Naive thymus-derived CD4-positive, alpha-beta T cell (primary cell): ENCODE results near the gene LMAN1L. TPM values are rescaled to one million over a fixed set of nuclear protein-coding genes. Genes with fewer than 3 reads are reported as not detected.

Experiments used
- ATAC-seq: fragments of 150-1000 bp; cut with Tn5 transposase; 2 replicates; pipeline ENCODE4 v1.10.0; 2021; ENCODE audit warnings: mild to moderate bottlenecking, moderate library complexity
- CTCF ChIA-PET: fragments of 350-600 bp; sonication (Branson Sonifier 250); formaldehyde crosslinking; loops from one replicate; lab custom pipeline; 2021; ENCODE audit warnings: antibody characterized with exemption; lab: Charles Lee
- POLR2A ChIA-PET: fragments of 350-600 bp; sonication (Branson Sonifier 250); formaldehyde crosslinking; loops from one replicate; lab custom pipeline; 2021; ENCODE audit warnings: antibody characterized with exemption, inconsistent platforms; lab: Charles Lee
- DNase-seq, 9 donors: peaks; one replicate each; pipeline versions ENCODE4 v3.0.0 to v3.0.0-alpha.2; 2020 to 2022; ENCODE audit warnings: mixed read lengths in 1 of 9
- H3K27ac ChIP-seq: one replicate; pipeline ENCODE4 v1.7.0; 2013; ENCODE audit warnings: mild to moderate bottlenecking, low read depth, low read length, moderate library complexity
- H3K27me3 ChIP-seq, 2 donors: one replicate each; pipeline ENCODE4 v1.7.0; 2013; ENCODE audit warnings: low read length in 2 of 2, mild to moderate bottlenecking in 2 of 2, moderate library complexity in 2 of 2; ENCODE audit not compliant: control insufficient read depth in 2 of 2, insufficient read depth in 2 of 2
- H3K36me3 ChIP-seq, 3 experiments: 1 replicate in 2 of 3; 2 replicates in 1 of 3; pipeline ENCODE4 v1.7.0; 2013; ENCODE audit warnings: low read length in 3 of 3, mild to moderate bottlenecking in 3 of 3, moderate library complexity in 1 of 3; ENCODE audit not compliant: insufficient read depth in 3 of 3, control insufficient read depth in 2 of 3
- H3K4me1 ChIP-seq, 2 donors: one replicate each; pipeline ENCODE4 v1.7.0; 2013; ENCODE audit warnings: low read length in 2 of 2, mild to moderate bottlenecking in 2 of 2, moderate library complexity in 1 of 2; ENCODE audit not compliant: control insufficient read depth in 2 of 2, insufficient read depth in 2 of 2
- H3K4me3 ChIP-seq: 2 replicates; pipeline ENCODE4 v1.7.0; 2013; ENCODE audit warnings: mild to moderate bottlenecking, low read length
- H3K9me3 ChIP-seq, 3 experiments: 1 replicate in 2 of 3; 2 replicates in 1 of 3; pipeline ENCODE4 v1.7.0; 2013; ENCODE audit warnings: low read length in 3 of 3; ENCODE audit not compliant: control insufficient read depth in 2 of 3
- H3K27ac Mint-ChIP-seq, 9 donors: one replicate each; pipeline ENCODE4 v1.8.0; 2020 to 2022; ENCODE audit warnings: mixed read lengths in 9 of 9, mild to moderate bottlenecking in 8 of 9, moderate library complexity in 5 of 9, inconsistent platforms in 2 of 9
- H3K27me3 Mint-ChIP-seq, 5 donors: one replicate each; pipeline ENCODE4 v1.8.0; 2021 to 2022; ENCODE audit warnings: mixed read lengths in 5 of 5, mild to moderate bottlenecking in 1 of 5
- H3K36me3 Mint-ChIP-seq, 5 donors: one replicate each; pipeline ENCODE4 v1.8.0; 2020 to 2022; ENCODE audit warnings: mixed read lengths in 5 of 5, mild to moderate bottlenecking in 3 of 5, inconsistent platforms in 1 of 5
- H3K4me1 Mint-ChIP-seq, 7 donors: one replicate each; pipeline ENCODE4 v1.8.0; 2020 to 2022; ENCODE audit warnings: mixed read lengths in 7 of 7, mild to moderate bottlenecking in 3 of 7, inconsistent platforms in 1 of 7
- H3K4me3 Mint-ChIP-seq, 10 donors: one replicate each; pipeline ENCODE4 v1.8.0; 2020 to 2022; ENCODE audit warnings: mild to moderate bottlenecking in 10 of 10, mixed read lengths in 10 of 10, moderate library complexity in 6 of 10, inconsistent platforms in 2 of 10
- H3K9me3 Mint-ChIP-seq, 11 donors: one replicate each; pipeline ENCODE4 v1.8.0; 2020 to 2022; ENCODE audit warnings: mixed read lengths in 11 of 11, mild to moderate bottlenecking in 4 of 11, inconsistent platforms in 1 of 11, moderate library complexity in 1 of 11
- intact Hi-C, 2 donors: fragments of 100-400 bp; cut with micrococcal nuclease; formaldehyde crosslinking; loops; one replicate each; pipeline ENCODE4 v1.15.1; 2023
- polyA plus RNA-seq, 2 donors: library from polyadenylated mRNA; unstranded; fragments of 300-500 nt; fragmentation: Illumina TruSeq; gene quantifications; one replicate each; pipeline ENCODE4 v1.2.3, GENCODE V29; 2021
- total RNA-seq, 6 experiments: library from RNA in 5 of 6; stranded (reverse) in 5 of 6; gene quantifications; 1 replicate in 5 of 6; 2 replicates in 1 of 6; pipeline ENCODE4 v1.2.3 and lab custom pipeline; 2021 to 2026

Gene LMAN1L
- total and polyA plus RNA-seq, 7 experiments from 2014 or later: 0.35 to 2.4 (median 1.3) TPM; not detected in 2

DNA sequence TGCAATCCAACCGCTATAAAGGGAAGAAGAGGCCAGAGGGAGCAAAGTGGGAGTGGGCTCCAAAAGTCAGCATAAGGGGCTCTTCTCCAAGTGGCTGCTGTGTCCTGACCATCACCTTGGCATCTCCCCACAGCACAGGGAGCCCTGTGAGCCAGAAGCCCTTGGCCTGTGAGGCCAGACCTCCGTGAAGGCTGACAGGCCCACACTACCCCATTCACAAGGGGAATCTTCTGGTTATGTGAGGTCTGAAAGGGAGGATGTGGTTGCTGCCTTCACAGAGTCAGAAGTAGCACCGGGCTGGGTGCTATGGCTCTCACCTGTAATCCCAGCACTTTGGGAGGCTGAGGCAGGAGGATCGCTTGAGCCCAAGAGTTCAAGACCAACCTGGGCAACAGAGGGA is 32.9 kb downstream of the LMAN1L start:
- ATAC-seq (no peak), DNase-seq (peak in 4 of 9 donors; percentile 23 to 34 (median 28))
- H3K27me3 Mint-ChIP-seq: no peaks in the 10 kb centered on the region
- CTCF ChIA-PET: interaction anchor here (1.2 to 2.6 kb wide), 4 partner anchors 23 to 60 kb away, joined by 3 to 11 read pairs (median 9); partner anchors contain the start of gene FAM219B
- POLR2A ChIA-PET: interaction anchor here (0.7 to 4.4 kb wide), 6 partner anchors 24 to 356 kb away, joined by 4 to 44 read pairs (median 14); partner anchors contain the start of genes C15orf39, FAM219B and RPP25
- peaks cover 26 to 59% (median 50%) of the 10 kb centered on the region in 7 donors for H3K4me1 Mint-ChIP-seq
- no peaks in the 10 kb centered on the region for H3K9me3 ChIP-seq
- intact Hi-C loops: loop anchor here (1.0 to 10.0 kb wide), 5 partner anchors 13 to 609 kb away; partner anchors contain the start of genes C15orf39 (in 1 of the 2), SCAMP2 (in 1 of the 2) and SIN3A (in 1 of the 2)
- H3K9me3 Mint-ChIP-seq: no peaks in the 10 kb centered on the region
- H3K4me3 ChIP-seq: peak overlapping the region; percentile 49
- H3K27ac ChIP-seq: peak overlapping the region; percentile 79
- H3K27ac Mint-ChIP-seq: peak overlapping the region; percentile 67 to 95 (median 94)
- H3K36me3 Mint-ChIP-seq: peaks cover 5 to 40% (median 17%) of the 10 kb centered on the region in 5 donors
- H3K4me3 Mint-ChIP-seq: peak overlapping the region; percentile 51 to 95 (median 80)
- no peaks in the 10 kb centered on the region for H3K27me3 ChIP-seq
- peaks cover 40 to 50% of the 10 kb centered on the region in 2 donors for H3K4me1 ChIP-seq
- peaks cover 0 to 44% (median 3%) of the 10 kb centered on the region in 3 experiments for H3K36me3 ChIP-seq

DNA sequence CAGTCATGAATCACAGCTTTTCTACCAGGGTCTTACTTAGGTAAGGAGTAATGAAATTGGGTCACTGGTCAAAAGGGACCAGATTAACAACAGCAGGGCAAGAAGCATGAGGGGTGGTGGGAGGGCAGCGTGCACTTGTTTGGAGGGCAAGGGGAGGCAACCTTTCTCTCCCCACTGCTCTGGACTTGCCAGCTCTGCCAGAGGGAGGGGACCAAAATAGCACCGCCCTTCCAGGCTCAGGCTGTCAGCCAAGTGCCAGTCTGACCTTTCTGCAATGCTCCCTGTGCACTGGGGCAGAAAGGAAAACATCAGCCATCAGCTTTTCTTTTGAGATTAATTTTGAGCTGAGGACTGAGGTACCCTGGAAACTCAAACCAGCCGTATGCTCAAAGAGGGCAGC is 34.8 kb downstream of the LMAN1L start:
- Histone ChIP-seq H3K36me3 (peaks cover 9 to 56% (median 19%) of the 10 kb centered on the region in 3 experiments), H3K9me3 (no peaks in the 10 kb centered on the region), H3K27ac (no peak overlapping the region), H3K4me3 (no peak overlapping the region), H3K4me1 (peaks cover 31% of the 10 kb centered on the region in 2 donors), H3K27me3 (no peaks in the 10 kb centered on the region)
- peaks cover 5 to 40% (median 17%) of the 10 kb centered on the region in 5 donors for H3K36me3 Mint-ChIP-seq
- ChIA-PET CTCF (interaction anchor here (0.6 to 2.0 kb wide), 4 partner anchors 23 to 54 kb away, joined by 3 to 10 read pairs (median 4); no protein-coding TSS in a partner anchor), POLR2A (interaction anchor here (0.6 to 1.0 kb wide), 5 partner anchors 20 to 55 kb away, joined by 3 to 4 read pairs (median 3); partner anchors contain the start of gene SCAMP2)
- no peak overlapping the region for H3K4me3 Mint-ChIP-seq
- intact Hi-C loops: loop anchor here (10.0 kb wide), 2 partner anchors 357 to 607 kb away; partner anchors contain the start of genes C15orf39 (in 1 of the 2) and SIN3A (in 1 of the 2)
- H3K9me3 Mint-ChIP-seq: no peaks in the 10 kb centered on the region
- H3K27ac Mint-ChIP-seq: peak overlapping the region; percentile 7 to 95 (median 72)
- ATAC-seq: no peak
- H3K4me1 Mint-ChIP-seq: peaks cover 14 to 41% (median 33%) of the 10 kb centered on the region in 7 donors
- no peak for DNase-seq
- no peaks in the 10 kb centered on the region for H3K27me3 Mint-ChIP-seq

DNA sequence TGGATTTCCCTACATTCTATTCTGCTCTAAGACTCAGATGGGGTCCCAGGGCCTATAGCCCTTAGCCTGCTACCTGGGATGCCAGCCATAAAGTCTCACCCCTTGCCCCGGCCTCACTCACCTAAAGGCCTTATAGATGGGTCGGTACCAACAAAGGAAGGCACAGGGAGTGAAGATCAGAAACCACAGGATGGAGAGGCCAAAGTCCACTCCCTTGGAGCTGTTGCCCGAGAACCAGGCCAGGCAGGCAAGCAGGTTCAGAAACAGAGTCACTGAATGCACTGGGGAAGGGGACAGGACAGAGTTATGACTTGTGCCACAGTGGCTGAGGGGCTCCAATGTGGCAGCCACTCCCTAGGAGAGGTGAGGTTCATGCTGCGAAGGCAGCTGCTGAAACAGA is 37.8 kb downstream of the LMAN1L start:
- H3K4me1 ChIP-seq: peaks cover 8 to 9% of the 10 kb centered on the region in 2 donors
- CTCF ChIA-PET: interaction anchor here (1.3 kb wide), 1 partner anchor 51 kb away, joined by 4 read pairs; no protein-coding TSS in a partner anchor
- ATAC-seq (no peak), DNase-seq (no peak)
- H3K27me3 ChIP-seq: no peaks in the 10 kb centered on the region
- H3K27ac ChIP-seq: no peak overlapping the region
- H3K36me3 Mint-ChIP-seq: peaks cover 5 to 49% (median 20%) of the 10 kb centered on the region in 5 donors
- H3K36me3 ChIP-seq: peaks cover 10 to 76% (median 33%) of the 10 kb centered on the region in 3 experiments
- H3K9me3 Mint-ChIP-seq: no peaks in the 10 kb centered on the region
- no peaks in the 10 kb centered on the region for H3K27me3 Mint-ChIP-seq
- intact Hi-C loops: no loop called here
- peak overlapping the region in 4 of 9 donors; percentile 12 to 59 (median 48) for H3K27ac Mint-ChIP-seq
- no peak overlapping the region for H3K4me3 ChIP-seq
- peaks cover 5 to 19% (median 9%) of the 10 kb centered on the region in 7 donors for H3K4me1 Mint-ChIP-seq
- no peaks in the 10 kb centered on the region for H3K9me3 ChIP-seq
- POLR2A ChIA-PET: interaction anchor here (0.5 to 2.3 kb wide), 3 partner anchors 44 to 570 kb away, joined by 3 to 4 read pairs (median 3); no protein-coding TSS in a partner anchor
- H3K4me3 Mint-ChIP-seq: no peak overlapping the region

DNA sequence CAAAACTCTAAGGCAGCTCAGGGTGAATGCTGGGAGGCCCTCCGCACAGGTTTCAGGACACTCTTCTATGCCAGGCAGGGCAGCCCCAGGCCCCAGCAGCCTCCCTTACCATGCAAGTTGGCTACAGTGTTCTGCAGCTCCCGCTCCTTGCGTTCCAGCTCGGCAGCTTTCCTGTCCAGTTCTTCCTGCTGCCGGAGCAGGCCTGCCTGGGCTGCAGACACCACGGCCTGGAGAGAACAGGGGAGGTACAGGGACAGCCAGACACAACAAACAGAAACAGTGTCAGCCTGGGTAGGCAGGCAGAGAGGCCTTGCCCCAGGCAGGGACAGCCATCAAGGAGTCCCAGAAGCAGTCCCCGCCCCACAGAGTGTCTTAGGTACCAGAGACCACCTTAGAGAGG is 39.3 kb downstream of the LMAN1L start:
- peaks cover 0 to 19% (median 9%) of the 10 kb centered on the region in 7 donors for H3K4me1 Mint-ChIP-seq
- Histone ChIP-seq H3K27ac (no peak overlapping the region), H3K27me3 (no peaks in the 10 kb centered on the region), H3K4me1 (peaks cover 0 to 4% of the 10 kb centered on the region in 2 donors), H3K4me3 (no peak overlapping the region), H3K9me3 (no peaks in the 10 kb centered on the region), H3K36me3 (peaks cover 10 to 77% (median 33%) of the 10 kb centered on the region in 3 experiments)
- no peak for DNase-seq
- POLR2A ChIA-PET: interaction anchor here (1.1 to 1.4 kb wide), 2 partner anchors 14 to 19 kb away, joined by 3 read pairs; no protein-coding TSS in a partner anchor
- H3K36me3 Mint-ChIP-seq: peaks cover 5 to 47% (median 18%) of the 10 kb centered on the region in 5 donors
- H3K27ac Mint-ChIP-seq: peak overlapping the region in 3 of 9 donors; percentile 13 to 41 (median 19)
- CTCF ChIA-PET: interaction anchor here (1.2 to 1.7 kb wide), 3 partner anchors 8 to 69 kb away, joined by 3 to 6 read pairs (median 4); partner anchors contain the start of gene ULK3
- no peaks in the 10 kb centered on the region for H3K9me3 Mint-ChIP-seq
- no peak overlapping the region for H3K4me3 Mint-ChIP-seq
- no peak for ATAC-seq
- intact Hi-C loops: no loop called here
- no peaks in the 10 kb centered on the region for H3K27me3 Mint-ChIP-seq

DNA sequence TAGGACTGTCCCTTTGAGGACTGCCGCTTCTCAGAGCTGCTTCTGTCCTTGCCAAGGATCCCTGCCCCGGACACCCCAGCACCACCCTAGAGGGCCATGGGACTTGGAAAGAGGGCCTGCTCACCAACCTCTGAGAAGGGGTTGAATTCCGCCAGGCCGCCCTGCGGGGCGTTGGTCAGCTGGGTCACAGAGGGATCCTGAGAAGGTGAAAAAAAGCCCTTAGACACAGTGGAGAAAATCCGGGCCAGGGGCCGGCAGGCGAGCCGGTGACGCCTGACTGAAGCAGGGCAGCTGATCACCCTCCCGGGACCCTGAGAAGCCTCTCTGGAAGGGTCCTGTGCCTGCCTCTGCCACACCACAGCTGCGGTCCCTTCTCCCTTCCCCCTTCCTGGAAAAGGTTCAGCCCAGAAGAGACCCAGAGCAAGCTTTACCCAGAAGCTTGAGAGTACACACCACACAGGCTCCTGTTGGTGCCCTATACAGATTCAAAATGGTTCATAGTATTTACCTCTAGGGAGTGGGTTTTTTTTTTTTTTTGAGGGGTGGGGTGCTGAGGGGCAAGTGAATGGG is 41.9 kb downstream of the LMAN1L start:
- Mint-ChIP-seq H3K36me3 (peaks cover 0 to 33% (median 7%) of the 10 kb centered on the region in 5 donors), H3K27me3 (no peaks in the 10 kb centered on the region), H3K4me3 (no peak overlapping the region), H3K27ac (peak overlapping the region in 1 of 9 donors; percentile 21), H3K4me1 (peaks cover 19 to 32% (median 31%) of the 10 kb centered on the region in 7 donors), H3K9me3 (no peaks in the 10 kb centered on the region)
- Histone ChIP-seq H3K27ac (peak overlapping the region; percentile 25), H3K4me3 (no peak overlapping the region), H3K9me3 (no peaks in the 10 kb centered on the region), H3K27me3 (no peaks in the 10 kb centered on the region), H3K4me1 (peaks cover 23 to 27% of the 10 kb centered on the region in 2 donors), H3K36me3 (peaks cover 10 to 57% (median 33%) of the 10 kb centered on the region in 3 experiments)
- intact Hi-C loops: no loop called here
- ATAC-seq: no peak
- POLR2A ChIA-PET: interaction anchor here (0.7 to 1.7 kb wide), 5 partner anchors 10 to 57 kb away, joined by 3 to 5 read pairs (median 3); partner anchors contain the start of genes FAM219B and MPI
- no peak for DNase-seq
- CTCF ChIA-PET: interaction anchor here (0.9 kb wide), 1 partner anchor 47 kb away, joined by 4 read pairs; no protein-coding TSS in a partner anchor

DNA sequence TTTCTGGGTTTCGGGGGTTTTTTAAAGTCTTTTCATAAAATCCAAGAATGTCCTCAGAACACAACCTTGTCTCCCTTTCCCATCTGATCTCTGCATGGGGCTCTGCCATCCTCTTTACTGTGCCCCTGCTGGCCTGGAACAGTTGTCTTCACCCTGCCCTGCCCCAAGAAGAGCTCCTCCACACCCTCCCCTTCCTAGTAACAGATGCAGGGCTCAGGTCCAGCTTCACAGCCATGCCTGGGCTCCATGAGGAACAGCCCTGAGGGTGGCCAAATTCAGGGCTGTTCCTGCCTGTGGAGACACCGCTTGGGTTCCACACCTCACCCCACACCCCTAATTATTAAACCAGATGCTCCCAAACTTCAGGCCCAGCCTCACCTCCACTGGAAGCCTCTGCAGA is 43.2 kb downstream of the LMAN1L start:
- Histone ChIP-seq H3K27me3 (no peaks in the 10 kb centered on the region), H3K27ac (no peak overlapping the region), H3K4me3 (no peak overlapping the region), H3K36me3 (peaks cover 10 to 44% (median 27%) of the 10 kb centered on the region in 3 experiments), H3K9me3 (no peaks in the 10 kb centered on the region), H3K4me1 (peaks cover 23 to 34% of the 10 kb centered on the region in 2 donors)
- DNase-seq: no peak
- CTCF ChIA-PET: no interaction called here
- H3K4me3 Mint-ChIP-seq: no peak overlapping the region
- intact Hi-C loops: no loop called here
- H3K36me3 Mint-ChIP-seq: peaks cover 0 to 29% (median 4%) of the 10 kb centered on the region in 5 donors
- H3K4me1 Mint-ChIP-seq: peaks cover 19 to 36% (median 34%) of the 10 kb centered on the region in 7 donors
- no peak for ATAC-seq
- POLR2A ChIA-PET: interaction anchor here (1.0 to 1.8 kb wide), 4 partner anchors 11 to 56 kb away, joined by 3 to 9 read pairs (median 4); no protein-coding TSS in a partner anchor
- no peaks in the 10 kb centered on the region for H3K9me3 Mint-ChIP-seq
- no peaks in the 10 kb centered on the region for H3K27me3 Mint-ChIP-seq
- H3K27ac Mint-ChIP-seq: peak overlapping the region in 8 of 9 donors; percentile 31 to 89 (median 72)
